Breast epithelium (tissue), 4 donors: Measurements from ENCODE around the gene MUC5AC. TPM values are rescaled to one million over a fixed set of nuclear protein-coding genes. Genes with fewer than 3 reads are reported as not detected.
A peak's percentile ranks its signal among the peaks of the same experiment; 100 is the strongest.

Experiments
- DNase-seq, 2 donors: peaks; one replicate each; pipeline ENCODE4 v3.0.0-alpha.2; 2019; ENCODE audit warnings: low spot score in 2 of 2
- H3K27ac ChIP-seq, 2 donors: fragments of 200-600 bp; sonication (generic) in 1 of 2; one replicate each; pipeline ENCODE4 v1.5.1; 2016 to 2019; ENCODE audit warnings: mild to moderate bottlenecking in 1 of 2
- H3K27me3 ChIP-seq, 2 donors: fragments of 200-600 bp; sonication (generic) in 1 of 2; one replicate each; pipeline versions ENCODE4 v1.5.1 to v1.6.0; 2017 to 2019; ENCODE audit warnings: control low read depth in 1 of 2, mild to moderate bottlenecking in 1 of 2
- H3K36me3 ChIP-seq: fragments of 200-600 bp; one replicate; pipeline ENCODE4 v1.5.1; 2019
- H3K4me1 ChIP-seq, 2 donors: fragments of 200-600 bp; sonication (generic); one replicate each; pipeline ENCODE4 v1.5.1; 2016 to 2019; ENCODE audit warnings: control low read depth in 1 of 2
- H3K4me3 ChIP-seq, 3 donors: fragments of 200-600 bp; sonication (generic); 1 replicate in 2 of 3; 2 replicates in 1 of 3; pipeline ENCODE4 v1.5.1; 2016 to 2019; ENCODE audit warnings: mild to moderate bottlenecking in 3 of 3, moderate library complexity in 2 of 3
- H3K9me3 ChIP-seq, 2 donors: fragments of 200-600 bp; sonication (generic) in 1 of 2; one replicate each; pipeline ENCODE4 v1.5.1; 2016 to 2019; ENCODE audit warnings: control low read depth in 1 of 2
- CTCF ChIP-seq, 3 donors: fragments of 450-650 bp; IDR thresholded peaks; one replicate each; pipeline ENCODE4 v1.5.1; 2016 to 2017; ENCODE audit warnings: antibody characterized with exemption in 3 of 3, mild to moderate bottlenecking in 3 of 3, moderate library complexity in 3 of 3
- POLR2A ChIP-seq: fragments of 450-650 bp; IDR thresholded peaks from one replicate; pipeline ENCODE4 v1.6.1; 2016; ENCODE audit warnings: antibody characterized with exemption, mild to moderate bottlenecking, moderate library complexity
- POLR2AphosphoS5 ChIP-seq, 3 donors: sonication (generic); formaldehyde crosslinking; IDR thresholded peaks; one replicate each; pipeline ENCODE4 v1.6.1; 2017; ENCODE audit warnings: antibody characterized with exemption in 3 of 3
- intact Hi-C: fragments of 100-400 bp; cut with DNase I; formaldehyde crosslinking; loops from one replicate; pipeline ENCODE4 v1.15.1; 2023; ENCODE audit warnings: low total_unique reads
- total RNA-seq, 3 donors: library from RNA; depleted of rRNA; stranded (reverse); fragments of >200 nt; gene quantifications; one replicate each; pipeline ENCODE4 v1.1.0, GENCODE V29; 2016

The MUC5AC gene
- total RNA-seq, 3 donors from 2014 or later = not detected

- Histone ChIP-seq H3K9me3 (peaks cover 0 to 23% of the 10 kb centered on the region in 2 donors), H3K36me3 (no peaks in the 10 kb centered on the region), H3K4me1 (no peaks in the 10 kb centered on the region), H3K27ac (no peak overlapping the region), H3K4me3 (no peak overlapping the region), H3K27me3 (peaks cover 0 to 2% of the 10 kb centered on the region in 2 donors)
- intact Hi-C loops = no loop called here
- TF ChIP-seq CTCF (IDR thresholded peaks at IDR 0.05) (no peak), POLR2AphosphoS5 (IDR thresholded peaks at IDR 0.05) (no peak), POLR2A (no peak)
- DNase-seq = peak in 1 of 2 donors; percentile 49
These were observed 16.9 kb upstream of the MUC5AC start for GRCh38 chr11:1140642-1141490.

GRCh38 chr11:1146365-1146764, 11.4 kb upstream of the MUC5AC start:
- no peak for TF ChIP-seq POLR2A
- no peak for TF ChIP-seq CTCF (IDR thresholded peaks at IDR 0.05)
- no peak for TF ChIP-seq POLR2AphosphoS5 (IDR thresholded peaks at IDR 0.05)
- no peak for DNase-seq
- intact Hi-C loops = no loop called here

GRCh38 chr11:1147792-1148191, 10.0 kb upstream of the MUC5AC start:
- peaks cover 0 to 8% of the 10 kb centered on the region in 2 donors for H3K27me3 ChIP-seq
- no peak overlapping the region for H3K27ac ChIP-seq
- intact Hi-C loops = no loop called here
- no peaks in the 10 kb centered on the region for H3K36me3 ChIP-seq
- DNase-seq = no peak
- TF ChIP-seq CTCF (IDR thresholded peaks at IDR 0.05) = no peak
- no peak for TF ChIP-seq POLR2A
- TF ChIP-seq POLR2AphosphoS5 (IDR thresholded peaks at IDR 0.05) = no peak
- H3K9me3 ChIP-seq = peaks cover 0 to 19% of the 10 kb centered on the region in 2 donors
- H3K4me3 ChIP-seq = no peak overlapping the region
- no peaks in the 10 kb centered on the region for H3K4me1 ChIP-seq

More at GRCh38 chr11:1146365-1146764, 11.4 kb upstream of the MUC5AC start:
- no peaks in the 10 kb centered on the region for H3K4me1 ChIP-seq
- H3K27ac ChIP-seq = no peak overlapping the region
- H3K27me3 ChIP-seq = no peaks in the 10 kb centered on the region
- no peak overlapping the region for H3K4me3 ChIP-seq
- H3K36me3 ChIP-seq = no peaks in the 10 kb centered on the region
- peaks cover 0 to 23% of the 10 kb centered on the region in 2 donors for H3K9me3 ChIP-seq

- H3K27me3 ChIP-seq = peaks cover 0 to 11% of the 10 kb centered on the region in 2 donors
- H3K27ac ChIP-seq = no peak overlapping the region
- H3K4me1 ChIP-seq = no peaks in the 10 kb centered on the region
- no peak overlapping the region for H3K4me3 ChIP-seq
- peak in 1 of 2 donors; percentile 38 for DNase-seq
- H3K9me3 ChIP-seq = peaks cover 0 to 9% of the 10 kb centered on the region in 2 donors
- TF ChIP-seq POLR2AphosphoS5 (IDR thresholded peaks at IDR 0.05) (no peak), CTCF (IDR thresholded peaks at IDR 0.05) (no peak), POLR2A (no peak)
- intact Hi-C loops = no loop called here
- H3K36me3 ChIP-seq = no peaks in the 10 kb centered on the region
These were observed 9.0 kb upstream of the MUC5AC start for GRCh38 chr11:1148752-1149180.

GRCh38 chr11:1149545-1149944, 8.2 kb upstream of the MUC5AC start:
- no peaks in the 10 kb centered on the region for H3K4me1 ChIP-seq
- TF ChIP-seq POLR2AphosphoS5 (IDR thresholded peaks at IDR 0.05) (no peak), POLR2A (no peak), CTCF (IDR thresholded peaks at IDR 0.05) (no peak)
- H3K4me3 ChIP-seq = no peak overlapping the region
- peak in 1 of 2 donors; percentile 43 for DNase-seq
- intact Hi-C loops = no loop called here
- no peak overlapping the region for H3K27ac ChIP-seq
- peaks cover 0 to 1% of the 10 kb centered on the region in 2 donors for H3K9me3 ChIP-seq
- peaks cover 0 to 11% of the 10 kb centered on the region in 2 donors for H3K27me3 ChIP-seq
- no peaks in the 10 kb centered on the region for H3K36me3 ChIP-seq
